Raji (cell line): ENCODE data around the gene POP5.

Source experiments
- POLR2A ChIP-seq: IDR thresholded peaks from 2 replicates; pipeline ENCODE4 v1.6.1; 2011; ENCODE audit warnings: low read depth, low read length, control low read depth; ENCODE audit not compliant: insufficient read depth

POP5 gene

GRCh38 chr12:120528861-120529525 lies 52.2 kb downstream of the POP5 start, which contains the start of gene COQ5:
Gene COQ5, minus strand, starts transcription at chr12:120529158. Its CDS starts 17 bp downstream, at chr12:120529141.
- peak; percentile 87 for TF ChIP-seq POLR2A
